Lung (tissue), 12 donors: ENCODE data around the gene DSC3. TPM values are rescaled to one million over a fixed set of nuclear protein-coding genes. Genes with fewer than 3 reads are reported as not detected.

Source experiments
- ATAC-seq: fragments of 200-7000 bp; cut with Tn5 transposase; one replicate; pipeline ENCODE4 v1.9.1; 2020; ENCODE audit warnings: moderate number of reproducible peaks; ENCODE audit not compliant: insufficient read depth, low FRiP score
- DNase-seq, 3 donors: peaks; one replicate each; pipeline ENCODE4 v3.0.0-alpha.2; 2013 to 2017
- H3K27ac ChIP-seq, 2 donors: one replicate each; pipeline ENCODE4 v1.5.1; 2013; ENCODE audit warnings: mild to moderate bottlenecking in 2 of 2, moderate library complexity in 2 of 2, control low read depth in 1 of 2, inconsistent platforms in 1 of 2, low read depth in 1 of 2, low read length in 1 of 2
- H3K27me3 ChIP-seq, 3 donors: one replicate each; pipeline ENCODE4 v1.5.1; 2013; ENCODE audit warnings: low read length in 2 of 3; ENCODE audit not compliant: control insufficient read depth in 3 of 3, insufficient read depth in 3 of 3
- H3K36me3 ChIP-seq, 4 donors: one replicate each; pipeline ENCODE4 v1.5.1; 2013; ENCODE audit warnings: low read length in 4 of 4, mild to moderate bottlenecking in 1 of 4, moderate library complexity in 1 of 4; ENCODE audit not compliant: control insufficient read depth in 4 of 4, insufficient read depth in 4 of 4
- H3K4me1 ChIP-seq, 5 donors: one replicate each; pipeline ENCODE4 v1.5.1; 2013; ENCODE audit warnings: low read length in 5 of 5, mild to moderate bottlenecking in 2 of 5, moderate library complexity in 1 of 5; ENCODE audit not compliant: control insufficient read depth in 5 of 5, insufficient read depth in 5 of 5
- H3K4me3 ChIP-seq: one replicate; pipeline ENCODE4 v1.5.1; 2013; ENCODE audit warnings: mild to moderate bottlenecking, control low read depth, moderate library complexity
- H3K9ac ChIP-seq, 2 donors: one replicate each; pipeline ENCODE4 v1.5.1; 2013; ENCODE audit warnings: low read length in 2 of 2, control low read depth in 1 of 2; ENCODE audit not compliant: insufficient read depth in 1 of 2
- H3K9me3 ChIP-seq, 4 donors: one replicate each; pipeline ENCODE4 v1.5.1; 2013; ENCODE audit warnings: low read length in 3 of 4, mild to moderate bottlenecking in 1 of 4, moderate library complexity in 1 of 4; ENCODE audit not compliant: control insufficient read depth in 4 of 4, insufficient read depth in 3 of 4
- WGBS, 2 donors: extraction: QIAGEN DNeasy Blood & Tissue Kit; methylation state at CpG; one replicate each; pipeline ENCODE4 v1.1.7; 2013; 5-methylcytosine and 5-hydroxymethylcytosine counted together
- polyA plus RNA-seq, 2 donors: library from polyadenylated mRNA; stranded (reverse); fragments of 200-250 nt; gene quantifications; one replicate each; pipeline ENCODE4 v1.2.1, GENCODE V29; 2013
- total RNA-seq, 2 donors: library from RNA; depleted of rRNA in 1 of 2; stranded (reverse); fragments of >200 nt in 1 of 2; gene quantifications; one replicate each; pipeline ENCODE4 v1.2.1, GENCODE V29; 2014 to 2021
- TF ChIP-seq, protein P1 (sequence below): IDR thresholded peaks from 2 replicates; pipeline ENCODE4 v1.5.1; 2012; ENCODE audit warnings: mild to moderate bottlenecking; ENCODE audit errors: control extremely low read depth, extremely low read depth
- donor health status: control.
- donor health status: control.
- donor health status: Bipolar disorder and iron deficiency.
- donor health status: healthy.
- donor health status: DM: yes; HTN: yes; CAD: no.

The DSC3 gene
- total and polyA plus RNA-seq, 4 donors, result 0.41 to 1.3 (median 0.52) TPM

DNA sequence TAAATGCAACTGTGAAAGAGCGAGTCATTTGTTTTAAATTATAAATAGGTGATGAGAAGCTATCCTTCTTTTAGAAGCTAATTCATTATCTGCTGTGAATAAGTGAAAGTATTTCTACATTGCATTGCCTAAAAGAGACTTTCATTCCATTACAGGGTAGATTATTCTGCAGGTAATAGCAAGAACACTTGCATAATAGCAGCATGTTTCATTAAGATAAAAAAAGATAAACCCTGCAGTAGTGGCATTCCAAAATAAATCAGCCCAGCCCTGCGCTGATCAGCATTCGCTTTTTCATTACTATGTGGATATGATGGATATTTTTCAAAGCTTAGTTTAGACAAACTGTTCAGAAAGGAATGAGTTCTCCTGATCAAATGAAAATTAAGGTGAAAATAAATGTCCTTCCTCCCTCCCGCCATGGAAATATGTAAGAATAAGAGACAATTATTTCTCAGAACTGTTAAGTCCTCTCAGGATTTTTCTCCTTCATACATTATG lies 72.8 kb downstream of the DSC3 start:
- no peak overlapping the region for H3K27ac ChIP-seq
- TF ChIP-seq, protein P1, sequence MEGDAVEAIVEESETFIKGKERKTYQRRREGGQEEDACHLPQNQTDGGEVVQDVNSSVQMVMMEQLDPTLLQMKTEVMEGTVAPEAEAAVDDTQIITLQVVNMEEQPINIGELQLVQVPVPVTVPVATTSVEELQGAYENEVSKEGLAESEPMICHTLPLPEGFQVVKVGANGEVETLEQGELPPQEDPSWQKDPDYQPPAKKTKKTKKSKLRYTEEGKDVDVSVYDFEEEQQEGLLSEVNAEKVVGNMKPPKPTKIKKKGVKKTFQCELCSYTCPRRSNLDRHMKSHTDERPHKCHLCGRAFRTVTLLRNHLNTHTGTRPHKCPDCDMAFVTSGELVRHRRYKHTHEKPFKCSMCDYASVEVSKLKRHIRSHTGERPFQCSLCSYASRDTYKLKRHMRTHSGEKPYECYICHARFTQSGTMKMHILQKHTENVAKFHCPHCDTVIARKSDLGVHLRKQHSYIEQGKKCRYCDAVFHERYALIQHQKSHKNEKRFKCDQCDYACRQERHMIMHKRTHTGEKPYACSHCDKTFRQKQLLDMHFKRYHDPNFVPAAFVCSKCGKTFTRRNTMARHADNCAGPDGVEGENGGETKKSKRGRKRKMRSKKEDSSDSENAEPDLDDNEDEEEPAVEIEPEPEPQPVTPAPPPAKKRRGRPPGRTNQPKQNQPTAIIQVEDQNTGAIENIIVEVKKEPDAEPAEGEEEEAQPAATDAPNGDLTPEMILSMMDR, result no peak
- H3K27me3 ChIP-seq, result no peaks in the 10 kb centered on the region
- H3K4me3 ChIP-seq, result no peak overlapping the region
- H3K36me3 ChIP-seq, result no peaks in the 10 kb centered on the region
- H3K9me3 ChIP-seq, result no peaks in the 10 kb centered on the region
- WGBS, 2 donors, result 83 to 89% methylated on average over 4 of the region's 4 CpGs
- H3K9ac ChIP-seq, result no peak overlapping the region
- no peaks in the 10 kb centered on the region for H3K4me1 ChIP-seq
- ATAC-seq (no peak), DNase-seq (no peak)

DNA sequence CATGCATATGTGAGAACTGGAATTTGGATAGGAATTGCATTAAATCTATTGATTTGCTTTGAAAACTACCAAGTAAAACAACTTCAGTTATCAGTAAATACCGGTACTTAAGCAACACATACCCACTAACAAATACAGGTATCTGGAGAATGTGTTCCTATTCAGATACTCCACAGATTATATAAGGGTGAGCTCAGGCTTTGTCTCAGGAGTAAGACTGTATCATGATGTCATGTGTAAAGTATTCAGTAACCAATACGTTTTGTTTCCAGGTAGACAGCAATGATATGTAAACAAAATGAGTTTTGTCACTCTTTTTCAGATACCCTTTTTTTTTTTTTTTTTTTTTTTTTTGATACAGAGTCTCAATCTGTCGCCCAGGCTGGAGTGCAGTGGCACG lies 74.8 kb downstream of the DSC3 start:
- Histone ChIP-seq H3K27me3 (peaks cover 0 to 3% (median 0%) of the 10 kb centered on the region in 3 donors), H3K4me3 (no peak overlapping the region), H3K27ac (no peak overlapping the region), H3K36me3 (no peaks in the 10 kb centered on the region), H3K9ac (no peak overlapping the region), H3K4me1 (no peaks in the 10 kb centered on the region), H3K9me3 (no peaks in the 10 kb centered on the region)
- 76 to 88% methylated on average over 4 of the region's 4 CpGs for WGBS, 2 donors
- TF ChIP-seq, protein P1, result no peak
- ATAC-seq (no peak), DNase-seq (no peak)

DNA sequence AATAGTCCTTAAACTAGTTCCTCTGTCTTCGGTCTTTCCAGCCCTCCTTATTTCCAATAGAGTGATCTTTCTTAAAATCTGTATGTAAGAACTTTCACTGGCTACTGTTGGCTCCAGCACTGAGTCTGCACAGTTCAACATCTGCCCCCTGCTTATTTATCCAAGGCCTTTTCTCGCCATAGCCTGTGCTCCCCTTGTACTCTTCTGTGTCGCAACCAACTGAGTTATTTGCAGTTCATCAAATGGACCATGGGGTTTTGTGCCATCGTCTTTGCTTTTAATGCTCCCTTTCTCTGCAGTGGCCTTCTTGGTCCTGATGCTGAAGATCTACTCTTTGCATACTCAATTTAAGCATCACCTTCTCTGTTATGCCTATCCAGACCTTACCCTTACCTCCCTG lies 77.3 kb downstream of the DSC3 start:
- H3K27ac ChIP-seq, result no peak overlapping the region
- no peaks in the 10 kb centered on the region for H3K9me3 ChIP-seq
- no peak for DNase-seq
- ATAC-seq, result no peak
- H3K4me1 ChIP-seq, result no peaks in the 10 kb centered on the region
- H3K4me3 ChIP-seq, result no peak overlapping the region
- TF ChIP-seq, protein P1, result no peak
- H3K9ac ChIP-seq, result no peak overlapping the region
- 90 to 95% methylated on average over 4 of the region's 4 CpGs for WGBS, 2 donors
- no peaks in the 10 kb centered on the region for H3K36me3 ChIP-seq
- H3K27me3 ChIP-seq, result peaks cover 0 to 3% (median 0%) of the 10 kb centered on the region in 3 donors

DNA sequence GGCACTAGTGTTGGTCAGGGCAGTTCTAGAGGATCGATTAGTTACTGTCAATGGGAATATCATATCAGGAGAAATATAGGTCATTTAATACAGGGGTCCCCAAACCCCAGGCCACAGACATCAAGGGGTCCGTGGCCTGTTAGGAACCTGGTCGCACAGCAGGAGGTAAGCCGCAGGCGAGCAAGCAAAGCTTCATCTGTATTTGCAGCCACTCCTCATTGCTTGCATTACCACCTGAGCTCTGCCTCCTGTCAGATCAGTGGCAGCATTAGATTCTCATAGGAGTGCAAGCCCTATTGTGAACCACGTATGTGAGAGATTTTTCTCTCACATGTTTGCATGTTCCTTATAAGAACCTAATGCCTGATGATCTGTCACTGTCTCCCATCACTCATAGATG lies 81.9 kb downstream of the DSC3 start:
- ATAC-seq, result no peak
- TF ChIP-seq, protein P1, result no peak
- no peak overlapping the region for H3K9ac ChIP-seq
- DNase-seq, result no peak
- H3K4me1 ChIP-seq, result no peaks in the 10 kb centered on the region
- no peaks in the 10 kb centered on the region for H3K36me3 ChIP-seq
- no peak overlapping the region for H3K27ac ChIP-seq
- H3K4me3 ChIP-seq, result no peak overlapping the region
- H3K9me3 ChIP-seq, result no peaks in the 10 kb centered on the region
- WGBS, 2 donors, result 91 to 95% methylated on average over 6 of the region's 6 CpGs
- H3K27me3 ChIP-seq, result peaks cover 0 to 3% (median 0%) of the 10 kb centered on the region in 3 donors
